ENCODE measurements around the gene CTIF.

DNA sequence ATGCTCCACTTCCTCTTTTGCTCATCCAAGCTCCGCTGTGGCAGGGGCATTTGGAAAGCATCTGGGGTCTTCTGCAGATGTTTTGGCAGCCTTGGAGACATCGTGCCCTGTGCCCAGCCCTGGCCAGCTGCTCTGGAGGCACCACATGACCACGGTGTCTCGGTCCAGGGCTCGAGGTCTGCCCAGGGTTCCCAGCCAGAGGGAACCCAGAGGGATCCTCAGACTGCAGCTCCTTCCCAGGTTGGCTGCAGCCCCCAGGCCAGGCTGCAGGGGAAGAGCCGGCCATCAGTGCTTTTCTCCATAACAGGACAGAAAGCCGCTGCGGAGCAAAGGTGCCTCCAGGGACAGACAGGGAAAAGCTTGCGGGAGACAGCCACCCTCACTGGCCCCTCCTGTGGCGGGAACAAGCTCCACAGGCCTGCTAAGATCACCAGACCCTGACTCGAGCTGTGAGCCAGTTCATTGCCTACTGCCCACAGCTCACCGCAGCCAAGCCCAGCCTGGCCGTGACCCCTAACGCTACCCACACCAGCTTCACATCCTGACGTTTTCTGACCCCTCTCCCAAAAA is 337.2 kb downstream of the CTIF start:
- TF ChIP-seq EZH2phosphoT487 (IDR thresholded peaks at IDR 0.05; ENCODE audit: low read depth, severe bottlenecking, unreplicated experiment) = no peak
- TF ChIP-seq, protein P1, sequence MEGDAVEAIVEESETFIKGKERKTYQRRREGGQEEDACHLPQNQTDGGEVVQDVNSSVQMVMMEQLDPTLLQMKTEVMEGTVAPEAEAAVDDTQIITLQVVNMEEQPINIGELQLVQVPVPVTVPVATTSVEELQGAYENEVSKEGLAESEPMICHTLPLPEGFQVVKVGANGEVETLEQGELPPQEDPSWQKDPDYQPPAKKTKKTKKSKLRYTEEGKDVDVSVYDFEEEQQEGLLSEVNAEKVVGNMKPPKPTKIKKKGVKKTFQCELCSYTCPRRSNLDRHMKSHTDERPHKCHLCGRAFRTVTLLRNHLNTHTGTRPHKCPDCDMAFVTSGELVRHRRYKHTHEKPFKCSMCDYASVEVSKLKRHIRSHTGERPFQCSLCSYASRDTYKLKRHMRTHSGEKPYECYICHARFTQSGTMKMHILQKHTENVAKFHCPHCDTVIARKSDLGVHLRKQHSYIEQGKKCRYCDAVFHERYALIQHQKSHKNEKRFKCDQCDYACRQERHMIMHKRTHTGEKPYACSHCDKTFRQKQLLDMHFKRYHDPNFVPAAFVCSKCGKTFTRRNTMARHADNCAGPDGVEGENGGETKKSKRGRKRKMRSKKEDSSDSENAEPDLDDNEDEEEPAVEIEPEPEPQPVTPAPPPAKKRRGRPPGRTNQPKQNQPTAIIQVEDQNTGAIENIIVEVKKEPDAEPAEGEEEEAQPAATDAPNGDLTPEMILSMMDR (IDR thresholded peaks at IDR 0.05; ENCODE audit: poor library complexity) = peak; percentile 10

Data from hepatocyte (in vitro differentiated cells).